ENCODE data around the gene PDE6B. TPM values are rescaled to one million over a fixed set of nuclear protein-coding genes. Genes with fewer than 3 reads are reported as not detected.

The PDE6B gene
- total and polyA plus RNA-seq, 4 donors = 2.7 to 24.6 (median 12.0) TPM

DNA sequence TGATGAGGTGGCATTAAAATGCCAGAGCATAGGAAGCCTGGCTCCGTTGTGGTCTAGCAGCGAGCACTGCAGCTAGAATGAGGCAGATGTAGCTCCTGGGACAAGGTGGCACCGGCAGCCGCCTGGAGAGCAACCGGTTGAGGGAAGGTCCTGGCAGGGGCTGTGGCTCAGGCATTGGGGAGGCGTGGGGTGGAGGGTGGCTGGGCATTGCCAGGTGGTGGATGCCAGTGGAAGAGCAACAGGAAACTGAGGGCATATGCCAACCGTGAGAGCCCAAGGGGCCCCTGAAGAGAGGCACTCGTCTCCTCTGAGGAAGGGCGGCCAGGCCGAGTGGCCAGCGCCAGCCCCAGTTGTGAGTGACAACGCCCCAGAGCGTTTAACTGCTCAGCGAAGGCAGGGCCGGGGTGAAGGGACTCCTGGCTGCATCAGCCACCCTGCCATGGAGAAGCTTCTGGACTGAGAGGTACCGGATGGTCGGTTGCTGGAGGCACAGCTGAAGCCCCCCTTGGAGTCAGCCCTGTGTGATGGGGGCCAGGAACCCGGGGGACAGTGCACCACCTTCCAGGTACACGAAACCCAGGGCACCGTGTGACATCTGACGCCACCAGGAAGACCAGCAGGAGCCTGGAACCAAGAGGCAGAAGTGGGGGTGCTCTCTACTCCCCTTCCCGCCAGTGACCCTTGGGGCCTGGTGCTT, 13.2 kb upstream of the PDE6B start:
- H3K36me3 ChIP-seq (ENCODE audit: control insufficient read depth in 4 of 4, insufficient read depth in 4 of 4, low read length in 4 of 4) = no peaks in the 10 kb centered on the region
- H3K4me3 ChIP-seq = no peak overlapping the region
- H3K27me3 ChIP-seq (ENCODE audit: control insufficient read depth in 3 of 3, insufficient read depth in 3 of 3, low read length in 2 of 3) = peaks cover 0 to 2% (median 0%) of the 10 kb centered on the region in 3 donors
- no peak overlapping the region for H3K27ac ChIP-seq (ENCODE audit: low read depth in 1 of 2, low read length in 1 of 2)
- ATAC-seq (ENCODE audit: insufficient read depth, low FRiP score) = no peak
- no peak overlapping the region for H3K9ac ChIP-seq (ENCODE audit: insufficient read depth in 1 of 2, low read length in 2 of 2)
- H3K4me1 ChIP-seq (ENCODE audit: control insufficient read depth in 5 of 5, insufficient read depth in 5 of 5, low read length in 5 of 5) = peaks cover 0 to under 1% (median 0%) of the 10 kb centered on the region in 5 donors
- TF ChIP-seq, protein P1, sequence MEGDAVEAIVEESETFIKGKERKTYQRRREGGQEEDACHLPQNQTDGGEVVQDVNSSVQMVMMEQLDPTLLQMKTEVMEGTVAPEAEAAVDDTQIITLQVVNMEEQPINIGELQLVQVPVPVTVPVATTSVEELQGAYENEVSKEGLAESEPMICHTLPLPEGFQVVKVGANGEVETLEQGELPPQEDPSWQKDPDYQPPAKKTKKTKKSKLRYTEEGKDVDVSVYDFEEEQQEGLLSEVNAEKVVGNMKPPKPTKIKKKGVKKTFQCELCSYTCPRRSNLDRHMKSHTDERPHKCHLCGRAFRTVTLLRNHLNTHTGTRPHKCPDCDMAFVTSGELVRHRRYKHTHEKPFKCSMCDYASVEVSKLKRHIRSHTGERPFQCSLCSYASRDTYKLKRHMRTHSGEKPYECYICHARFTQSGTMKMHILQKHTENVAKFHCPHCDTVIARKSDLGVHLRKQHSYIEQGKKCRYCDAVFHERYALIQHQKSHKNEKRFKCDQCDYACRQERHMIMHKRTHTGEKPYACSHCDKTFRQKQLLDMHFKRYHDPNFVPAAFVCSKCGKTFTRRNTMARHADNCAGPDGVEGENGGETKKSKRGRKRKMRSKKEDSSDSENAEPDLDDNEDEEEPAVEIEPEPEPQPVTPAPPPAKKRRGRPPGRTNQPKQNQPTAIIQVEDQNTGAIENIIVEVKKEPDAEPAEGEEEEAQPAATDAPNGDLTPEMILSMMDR (IDR thresholded peaks at IDR 0.05; ENCODE audit: control extremely low read depth, extremely low read depth) = no peak
- peak in 1 of 3 donors; percentile 8 for DNase-seq
- peaks cover 0 to 13% (median 0%) of the 10 kb centered on the region in 4 donors for H3K9me3 ChIP-seq (ENCODE audit: control insufficient read depth in 4 of 4, insufficient read depth in 3 of 4, low read length in 3 of 4)
- 77 to 79% methylated on average over 22 of the region's 22 CpGs for WGBS, 2 donors

DNA sequence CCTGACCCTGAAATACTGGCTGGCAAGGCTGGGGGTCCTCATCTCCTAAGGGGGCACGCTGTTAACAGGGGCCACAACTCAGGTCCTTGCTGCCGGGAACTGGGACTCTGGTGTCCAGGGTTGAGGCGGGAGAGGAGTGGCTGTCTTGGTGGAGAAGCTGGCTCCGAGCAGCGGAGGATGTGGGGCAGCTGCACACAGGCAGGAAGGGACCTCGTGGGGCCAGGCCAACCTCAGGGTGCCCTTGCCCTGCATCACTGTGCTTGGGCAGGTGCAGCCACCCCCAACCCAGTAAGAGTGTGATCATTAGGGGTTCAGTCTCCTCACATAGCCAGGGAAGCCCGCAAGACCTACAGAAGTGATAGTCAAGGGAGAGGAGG, 12.6 kb upstream of the PDE6B start:
- WGBS, 2 donors = 81 to 87% methylated on average over 7 of the region's 7 CpGs
- DNase-seq (no peak), ATAC-seq (ENCODE audit: insufficient read depth, low FRiP score) (no peak)
- Histone ChIP-seq H3K4me1 (ENCODE audit: control insufficient read depth in 5 of 5, insufficient read depth in 5 of 5, low read length in 5 of 5) (peaks cover 0 to 5% (median 0%) of the 10 kb centered on the region in 5 donors), H3K9me3 (ENCODE audit: control insufficient read depth in 4 of 4, insufficient read depth in 3 of 4, low read length in 3 of 4) (peaks cover 0 to 13% (median 0%) of the 10 kb centered on the region in 4 donors), H3K27me3 (ENCODE audit: control insufficient read depth in 3 of 3, insufficient read depth in 3 of 3, low read length in 2 of 3) (peaks cover 0 to under 1% (median 0%) of the 10 kb centered on the region in 3 donors), H3K4me3 (no peak overlapping the region), H3K9ac (ENCODE audit: insufficient read depth in 1 of 2, low read length in 2 of 2) (no peak overlapping the region), H3K27ac (ENCODE audit: low read depth in 1 of 2, low read length in 1 of 2) (no peak overlapping the region), H3K36me3 (ENCODE audit: control insufficient read depth in 4 of 4, insufficient read depth in 4 of 4, low read length in 4 of 4) (no peaks in the 10 kb centered on the region)
- TF ChIP-seq, protein P1 (IDR thresholded peaks at IDR 0.05; ENCODE audit: control extremely low read depth, extremely low read depth) = no peak

DNA sequence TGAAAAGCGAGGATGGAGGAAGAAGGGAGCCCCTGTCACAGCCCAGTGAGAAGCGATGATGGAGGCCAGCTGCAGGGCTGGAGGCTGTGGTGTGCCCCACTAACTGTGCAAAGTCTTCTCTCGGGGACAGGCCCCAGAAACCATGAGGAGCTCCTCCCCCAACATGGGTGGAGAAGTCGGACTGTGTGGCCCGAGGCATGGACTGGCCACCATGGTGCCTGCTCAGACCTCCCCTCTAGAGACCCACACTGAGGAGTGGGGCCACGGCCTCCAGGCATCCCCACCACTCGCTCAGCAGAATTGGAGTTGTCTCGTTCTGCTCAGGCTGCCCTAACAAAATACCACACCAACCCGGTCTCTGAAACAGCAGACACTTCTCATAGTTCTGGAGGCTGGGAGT, 12.2 kb upstream of the PDE6B start:
- ATAC-seq (ENCODE audit: insufficient read depth, low FRiP score) (no peak), DNase-seq (no peak)
- H3K36me3 ChIP-seq (ENCODE audit: control insufficient read depth in 4 of 4, insufficient read depth in 4 of 4, low read length in 4 of 4) = no peaks in the 10 kb centered on the region
- WGBS, 2 donors = 84 to 85% methylated on average over 9 of the region's 9 CpGs
- H3K4me1 ChIP-seq (ENCODE audit: control insufficient read depth in 5 of 5, insufficient read depth in 5 of 5, low read length in 5 of 5) = peaks cover 0 to 7% (median 0%) of the 10 kb centered on the region in 5 donors
- no peak overlapping the region for H3K9ac ChIP-seq (ENCODE audit: insufficient read depth in 1 of 2, low read length in 2 of 2)
- peaks cover 0 to 13% (median 0%) of the 10 kb centered on the region in 4 donors for H3K9me3 ChIP-seq (ENCODE audit: control insufficient read depth in 4 of 4, insufficient read depth in 3 of 4, low read length in 3 of 4)
- H3K27ac ChIP-seq (ENCODE audit: low read depth in 1 of 2, low read length in 1 of 2) = no peak overlapping the region
- H3K4me3 ChIP-seq = no peak overlapping the region
- no peaks in the 10 kb centered on the region for H3K27me3 ChIP-seq (ENCODE audit: control insufficient read depth in 3 of 3, insufficient read depth in 3 of 3, low read length in 2 of 3)
- TF ChIP-seq, protein P1 (IDR thresholded peaks at IDR 0.05; ENCODE audit: control extremely low read depth, extremely low read depth) = no peak
